ENCODE data around the gene HOXA6.

HOXA6 gene

DNA sequence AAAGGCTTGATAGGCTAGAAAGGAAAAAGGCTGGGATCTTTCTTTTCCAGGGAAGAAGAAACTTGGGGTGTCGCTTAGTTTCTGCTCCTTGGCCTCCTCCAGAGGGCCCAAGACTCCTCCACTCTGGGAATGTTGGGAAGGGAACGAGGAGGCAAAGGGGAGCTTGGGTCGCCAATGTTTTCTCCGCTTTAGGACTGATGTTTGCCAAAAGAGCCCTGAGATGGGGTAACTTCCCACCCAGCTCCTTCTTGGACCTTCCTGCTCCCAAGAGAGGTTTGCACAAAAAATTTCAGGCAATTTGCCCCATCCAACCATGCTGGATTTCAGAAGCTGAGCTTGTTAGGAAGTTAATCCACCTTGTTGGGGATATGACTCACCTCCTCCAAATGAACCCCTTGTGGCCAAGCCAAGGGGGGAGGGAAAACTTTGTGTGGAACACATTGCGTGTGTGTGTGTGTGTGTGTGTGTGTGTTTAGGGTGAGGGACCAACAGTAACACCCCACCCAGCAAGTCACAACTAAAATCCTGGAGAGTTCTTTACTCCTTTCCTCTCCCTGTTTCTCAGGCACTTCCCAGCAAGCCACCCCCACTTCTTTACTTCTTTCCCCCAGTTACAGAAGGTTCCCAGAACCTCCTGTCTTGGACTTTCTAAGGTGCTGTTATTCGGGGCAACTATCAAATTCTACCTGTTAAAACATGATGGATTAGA is 36.4 kb downstream of the HOXA6 start:
- H3K4me1 ChIP-seq (ENCODE audit: control insufficient read depth, insufficient read depth, low read length) = peaks cover 51% of the 10 kb centered on the region
- H3K4me3 ChIP-seq (ENCODE audit: low read length) = peak overlapping the region; percentile 33
- peak overlapping the region; percentile 71 for H3K9ac ChIP-seq (ENCODE audit: low read length)
- no peaks in the 10 kb centered on the region for H3K9me3 ChIP-seq (ENCODE audit: control insufficient read depth, low read length)
- no peaks in the 10 kb centered on the region for H3K27me3 ChIP-seq (ENCODE audit: control insufficient read depth, insufficient read depth, low read length)
- no peaks in the 10 kb centered on the region for H3K36me3 ChIP-seq (ENCODE audit: control insufficient read depth, insufficient read depth, low read length)

DNA sequence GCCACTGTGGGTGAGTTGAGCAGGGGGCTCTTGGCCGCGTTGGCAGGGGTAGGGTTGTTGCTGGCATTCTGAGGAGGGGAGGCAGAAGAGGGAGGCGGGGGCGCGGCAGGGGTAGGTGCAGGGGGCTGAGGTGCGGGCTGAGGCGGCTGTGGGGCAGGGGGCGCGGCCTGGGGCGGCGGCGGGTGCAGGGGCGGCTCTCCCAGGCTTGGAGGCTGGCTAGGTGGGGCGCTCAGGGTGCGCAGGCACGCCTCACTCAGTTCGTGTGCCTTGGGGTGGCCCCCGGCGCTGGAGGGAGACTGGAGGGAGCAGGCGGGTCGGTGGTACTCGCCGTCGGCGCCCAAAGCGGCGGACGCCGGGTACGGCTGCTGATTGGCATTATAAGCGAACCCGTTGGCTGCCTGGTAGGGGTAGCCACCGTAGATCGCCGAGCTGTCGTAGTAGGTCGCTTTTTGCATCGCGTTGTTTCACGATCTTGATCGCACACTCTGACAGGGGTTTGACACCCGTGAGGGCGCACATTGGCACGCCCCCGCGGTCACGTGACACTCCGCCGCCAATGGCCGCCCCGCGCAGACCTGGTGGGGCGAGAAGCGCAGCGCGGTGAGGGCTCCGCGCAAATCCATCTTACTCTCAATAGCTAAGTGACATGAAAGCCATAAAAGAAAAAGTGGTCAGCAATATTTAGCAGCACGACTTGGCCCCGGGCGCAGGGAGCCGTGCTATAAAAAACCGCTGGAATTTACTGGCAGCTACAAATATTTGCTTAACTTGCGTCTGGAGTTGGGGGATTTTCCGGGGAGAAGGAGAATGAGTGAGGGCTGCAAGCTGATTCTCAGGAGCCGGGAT is 37.2 kb downstream of the HOXA6 start:
- peak overlapping the region; percentile 71 for H3K9ac ChIP-seq (ENCODE audit: low read length)
- no peaks in the 10 kb centered on the region for H3K27me3 ChIP-seq (ENCODE audit: control insufficient read depth, insufficient read depth, low read length)
- H3K36me3 ChIP-seq (ENCODE audit: control insufficient read depth, insufficient read depth, low read length) = no peaks in the 10 kb centered on the region
- peaks cover 58% of the 10 kb centered on the region for H3K4me1 ChIP-seq (ENCODE audit: control insufficient read depth, insufficient read depth, low read length)
- peak overlapping the region; percentile 33 for H3K4me3 ChIP-seq (ENCODE audit: low read length)
- H3K9me3 ChIP-seq (ENCODE audit: control insufficient read depth, low read length) = no peaks in the 10 kb centered on the region

DNA sequence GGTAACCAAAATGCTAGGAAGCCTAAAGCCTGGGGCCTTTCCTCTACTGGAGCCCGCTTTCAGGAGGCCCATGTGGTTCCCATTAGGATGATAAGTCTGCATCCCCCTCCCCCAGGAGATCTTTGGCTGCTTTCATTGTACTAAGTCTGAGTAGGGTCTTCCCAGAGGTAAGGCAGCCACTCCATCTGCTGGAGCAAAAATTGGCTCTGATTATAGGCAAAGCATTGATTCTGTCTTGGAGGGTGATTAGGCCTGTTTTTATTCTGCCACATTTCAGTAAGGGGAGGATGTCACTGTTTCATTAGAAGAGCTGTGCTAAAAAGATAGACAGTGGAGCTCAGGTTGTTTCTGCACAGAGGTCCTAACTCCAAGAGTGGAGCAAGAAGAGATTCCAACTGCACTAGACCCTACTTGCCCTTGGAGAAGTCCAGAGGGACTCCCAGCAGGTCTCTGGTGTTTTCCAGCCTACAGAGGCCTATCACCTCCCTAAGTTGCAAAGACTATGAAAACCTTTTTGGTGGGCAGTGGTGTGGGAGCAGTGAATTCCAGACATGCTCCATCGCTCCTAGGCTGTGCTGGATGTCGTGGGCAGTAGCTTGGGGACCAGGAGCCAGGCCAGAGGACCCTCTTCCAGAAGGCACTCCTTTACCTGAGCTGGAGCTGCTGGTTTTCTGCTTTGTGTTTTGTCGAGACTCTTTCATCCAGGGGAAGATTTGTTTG is 37.9 kb downstream of the HOXA6 start:
- Histone ChIP-seq H3K27me3 (ENCODE audit: control insufficient read depth, insufficient read depth, low read length) (no peaks in the 10 kb centered on the region), H3K4me1 (ENCODE audit: control insufficient read depth, insufficient read depth, low read length) (peaks cover 63% of the 10 kb centered on the region), H3K9me3 (ENCODE audit: control insufficient read depth, low read length) (no peaks in the 10 kb centered on the region), H3K36me3 (ENCODE audit: control insufficient read depth, insufficient read depth, low read length) (no peaks in the 10 kb centered on the region), H3K4me3 (ENCODE audit: low read length) (no peak overlapping the region), H3K9ac (ENCODE audit: low read length) (peak overlapping the region; percentile 83)

DNA sequence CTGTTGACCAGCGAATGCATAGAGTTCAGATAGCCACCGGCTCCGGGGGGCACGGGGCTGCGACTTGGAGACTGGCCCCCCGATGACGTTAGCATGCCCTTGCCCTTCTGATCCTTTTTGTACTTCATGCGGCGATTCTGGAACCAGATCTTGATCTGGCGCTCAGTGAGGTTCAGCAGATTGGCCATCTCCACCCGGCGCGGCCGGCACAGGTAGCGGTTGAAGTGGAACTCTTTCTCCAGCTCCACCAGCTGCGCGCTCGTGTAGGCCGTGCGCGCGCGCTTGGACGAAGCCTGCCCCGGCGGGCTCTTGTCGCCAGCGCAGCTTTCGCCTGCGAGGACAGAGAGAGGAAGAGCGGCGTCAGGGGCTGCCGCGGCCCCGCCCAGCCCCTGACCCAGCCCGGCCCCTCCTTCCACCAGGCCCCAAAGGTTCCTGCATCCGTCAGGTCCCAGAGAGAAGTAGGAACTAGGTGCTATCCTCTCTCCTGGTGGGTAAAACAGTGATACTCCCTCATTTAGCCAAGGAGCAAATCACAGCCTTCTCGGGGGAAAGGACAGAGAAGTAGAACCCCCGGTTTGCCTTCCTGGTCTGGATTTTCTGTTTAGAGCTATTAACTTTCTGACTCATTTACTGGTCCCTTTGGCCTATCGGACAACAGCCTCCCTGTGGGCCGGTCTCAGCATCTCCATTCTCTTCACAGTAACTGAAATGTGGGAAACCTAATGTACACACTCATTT is 39.0 kb downstream of the HOXA6 start:
- H3K9me3 ChIP-seq (ENCODE audit: control insufficient read depth, low read length) = no peaks in the 10 kb centered on the region
- H3K4me1 ChIP-seq (ENCODE audit: control insufficient read depth, insufficient read depth, low read length) = peaks cover 65% of the 10 kb centered on the region
- peak overlapping the region; percentile 83 for H3K9ac ChIP-seq (ENCODE audit: low read length)
- H3K36me3 ChIP-seq (ENCODE audit: control insufficient read depth, insufficient read depth, low read length) = no peaks in the 10 kb centered on the region
- no peaks in the 10 kb centered on the region for H3K27me3 ChIP-seq (ENCODE audit: control insufficient read depth, insufficient read depth, low read length)
- peak overlapping the region; percentile 7 for H3K4me3 ChIP-seq (ENCODE audit: low read length)

DNA sequence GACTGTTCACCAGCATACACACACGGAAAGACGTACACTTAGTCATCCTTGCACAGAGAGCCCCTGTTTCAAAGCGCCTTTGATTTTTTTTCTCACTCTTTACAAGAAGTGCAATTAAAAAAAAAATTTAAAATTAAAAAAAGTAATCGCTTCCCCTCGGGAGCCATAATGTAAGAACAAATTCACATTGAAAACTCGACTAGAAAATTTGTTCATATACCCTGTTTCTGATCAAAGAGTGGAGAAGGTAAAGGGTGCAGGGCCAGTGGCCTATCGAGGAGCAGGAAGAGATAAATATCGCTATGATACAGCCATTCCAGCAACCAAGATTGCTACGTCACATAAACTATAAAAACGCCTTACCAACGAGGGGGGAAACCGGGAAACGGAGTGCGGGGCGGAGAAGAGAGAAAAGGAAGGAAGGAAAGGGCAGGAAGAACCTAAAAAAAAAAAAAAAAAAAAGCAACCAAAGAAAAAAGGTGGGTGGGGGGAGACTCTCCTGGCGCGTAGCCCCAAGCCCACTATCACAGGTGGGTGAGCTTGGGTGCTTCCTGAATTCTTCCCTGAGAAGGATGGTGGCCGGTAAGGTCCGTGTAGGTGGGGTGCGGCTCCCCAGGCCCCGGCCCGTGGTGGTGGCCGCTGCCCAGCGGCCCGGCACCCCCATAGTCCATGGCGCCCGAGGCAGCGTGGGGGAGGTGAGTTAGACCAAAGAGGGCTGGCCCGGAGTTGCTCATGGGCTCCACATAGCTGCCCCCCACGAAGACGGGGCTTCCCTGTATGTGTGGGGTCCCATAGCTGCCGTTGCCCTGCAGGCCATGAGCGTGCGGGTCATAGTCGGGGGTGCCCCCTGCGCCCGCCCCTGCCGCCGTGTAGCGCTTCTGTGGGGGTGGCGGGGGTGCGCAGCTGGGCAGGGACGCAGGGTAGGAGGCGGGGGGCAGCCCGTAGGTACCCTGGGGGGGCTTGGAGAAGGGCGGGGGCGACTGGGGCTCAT is 39.9 kb downstream of the HOXA6 start:
- no peaks in the 10 kb centered on the region for H3K9me3 ChIP-seq (ENCODE audit: control insufficient read depth, low read length)
- peaks cover 65% of the 10 kb centered on the region for H3K4me1 ChIP-seq (ENCODE audit: control insufficient read depth, insufficient read depth, low read length)
- peak overlapping the region; percentile 10 for H3K4me3 ChIP-seq (ENCODE audit: low read length)
- no peaks in the 10 kb centered on the region for H3K36me3 ChIP-seq (ENCODE audit: control insufficient read depth, insufficient read depth, low read length)
- no peaks in the 10 kb centered on the region for H3K27me3 ChIP-seq (ENCODE audit: control insufficient read depth, insufficient read depth, low read length)
- peak overlapping the region; percentile 83 for H3K9ac ChIP-seq (ENCODE audit: low read length)

- H3K4me3 ChIP-seq (ENCODE audit: low read length) = peak overlapping the region; percentile 33
- peak overlapping the region; percentile 83 for H3K9ac ChIP-seq (ENCODE audit: low read length)
- peaks cover 58% of the 10 kb centered on the region for H3K4me1 ChIP-seq (ENCODE audit: control insufficient read depth, insufficient read depth, low read length)
- H3K9me3 ChIP-seq (ENCODE audit: control insufficient read depth, low read length) = no peaks in the 10 kb centered on the region
- H3K27me3 ChIP-seq (ENCODE audit: control insufficient read depth, insufficient read depth, low read length) = no peaks in the 10 kb centered on the region
- H3K36me3 ChIP-seq (ENCODE audit: control insufficient read depth, insufficient read depth, low read length) = no peaks in the 10 kb centered on the region
Observed at GRCh38 chr7:27106901-27107240, 40.7 kb downstream of the HOXA6 start.

DNA sequence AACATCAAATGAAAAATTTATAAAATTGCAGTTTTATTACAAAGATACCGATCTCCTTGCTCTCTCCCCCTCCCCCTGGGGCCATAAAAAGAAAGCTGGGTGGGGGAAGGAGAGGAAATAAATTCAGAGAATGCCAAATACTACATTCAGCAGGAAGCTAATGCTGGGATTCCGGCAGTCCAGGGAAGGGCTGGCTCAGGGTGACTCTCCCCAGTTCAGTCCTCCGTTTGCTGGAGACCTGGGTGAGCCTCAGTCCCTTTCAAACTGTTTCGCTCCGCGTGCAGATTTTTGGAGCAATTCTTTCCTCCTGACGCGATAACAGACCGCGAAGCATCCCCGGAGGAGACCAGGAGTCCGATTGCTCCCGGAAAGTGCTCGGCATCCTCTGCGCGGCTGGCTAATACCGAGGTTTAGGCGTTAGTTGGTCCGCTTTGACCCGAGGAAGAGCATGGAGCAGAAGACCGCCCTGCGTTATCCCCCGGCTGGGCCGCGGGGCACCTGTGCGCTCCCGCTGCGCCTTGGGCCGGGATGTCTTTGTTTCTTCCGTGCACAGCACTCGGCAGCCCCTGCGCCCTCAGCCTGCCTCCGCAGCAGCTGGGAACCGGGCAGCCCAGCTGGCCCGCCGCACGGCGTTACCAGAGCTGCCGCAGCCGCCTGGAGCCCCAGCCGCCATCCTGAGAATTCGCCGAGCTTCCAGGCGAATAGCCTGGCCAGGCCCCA is 41.2 kb downstream of the HOXA6 start:
- H3K9me3 ChIP-seq (ENCODE audit: control insufficient read depth, low read length) = no peaks in the 10 kb centered on the region
- H3K27me3 ChIP-seq (ENCODE audit: control insufficient read depth, insufficient read depth, low read length) = no peaks in the 10 kb centered on the region
- H3K4me1 ChIP-seq (ENCODE audit: control insufficient read depth, insufficient read depth, low read length) = peaks cover 53% of the 10 kb centered on the region
- H3K4me3 ChIP-seq (ENCODE audit: low read length) = peak overlapping the region; percentile 33
- no peaks in the 10 kb centered on the region for H3K36me3 ChIP-seq (ENCODE audit: control insufficient read depth, insufficient read depth, low read length)
- peak overlapping the region; percentile 83 for H3K9ac ChIP-seq (ENCODE audit: low read length)

- no peaks in the 10 kb centered on the region for H3K27me3 ChIP-seq (ENCODE audit: control insufficient read depth, insufficient read depth, low read length)
- H3K4me3 ChIP-seq (ENCODE audit: low read length) = no peak overlapping the region
- peaks cover 52% of the 10 kb centered on the region for H3K4me1 ChIP-seq (ENCODE audit: control insufficient read depth, insufficient read depth, low read length)
- peak overlapping the region; percentile 83 for H3K9ac ChIP-seq (ENCODE audit: low read length)
- H3K36me3 ChIP-seq (ENCODE audit: control insufficient read depth, insufficient read depth, low read length) = no peaks in the 10 kb centered on the region
- H3K9me3 ChIP-seq (ENCODE audit: control insufficient read depth, low read length) = no peaks in the 10 kb centered on the region
Observed at GRCh38 chr7:27105301-27106031, 42.1 kb downstream of the HOXA6 start.

GRCh38 chr7:27104341-27105058 is 43.1 kb downstream of the HOXA6 start:
- no peaks in the 10 kb centered on the region for H3K36me3 ChIP-seq (ENCODE audit: control insufficient read depth, insufficient read depth, low read length)
- no peak overlapping the region for H3K4me3 ChIP-seq (ENCODE audit: low read length)
- peak overlapping the region; percentile 86 for H3K9ac ChIP-seq (ENCODE audit: low read length)
- H3K9me3 ChIP-seq (ENCODE audit: control insufficient read depth, low read length) = no peaks in the 10 kb centered on the region
- H3K4me1 ChIP-seq (ENCODE audit: control insufficient read depth, insufficient read depth, low read length) = peaks cover 52% of the 10 kb centered on the region
- no peaks in the 10 kb centered on the region for H3K27me3 ChIP-seq (ENCODE audit: control insufficient read depth, insufficient read depth, low read length)
